Measurements from ENCODE around the gene PIP4P1. TPM values are rescaled to one million over a fixed set of nuclear protein-coding genes. Genes with fewer than 3 reads are reported as not detected.

PIP4P1 gene
- total and polyA plus RNA-seq, 2 experiments from 2014 or later: 17.6 to 60.1 TPM

- Histone ChIP-seq H3K36me3 (no peaks in the 10 kb centered on the region), H3K4me1 (ENCODE audit: low read depth) (no peaks in the 10 kb centered on the region), H3K27ac (no peak overlapping the region), H3K27me3 (no peaks in the 10 kb centered on the region), H3K9me3 (ENCODE audit: low read depth) (no peaks in the 10 kb centered on the region), H3K4me3 (no peak overlapping the region)
- TF ChIP-seq, protein P1, sequence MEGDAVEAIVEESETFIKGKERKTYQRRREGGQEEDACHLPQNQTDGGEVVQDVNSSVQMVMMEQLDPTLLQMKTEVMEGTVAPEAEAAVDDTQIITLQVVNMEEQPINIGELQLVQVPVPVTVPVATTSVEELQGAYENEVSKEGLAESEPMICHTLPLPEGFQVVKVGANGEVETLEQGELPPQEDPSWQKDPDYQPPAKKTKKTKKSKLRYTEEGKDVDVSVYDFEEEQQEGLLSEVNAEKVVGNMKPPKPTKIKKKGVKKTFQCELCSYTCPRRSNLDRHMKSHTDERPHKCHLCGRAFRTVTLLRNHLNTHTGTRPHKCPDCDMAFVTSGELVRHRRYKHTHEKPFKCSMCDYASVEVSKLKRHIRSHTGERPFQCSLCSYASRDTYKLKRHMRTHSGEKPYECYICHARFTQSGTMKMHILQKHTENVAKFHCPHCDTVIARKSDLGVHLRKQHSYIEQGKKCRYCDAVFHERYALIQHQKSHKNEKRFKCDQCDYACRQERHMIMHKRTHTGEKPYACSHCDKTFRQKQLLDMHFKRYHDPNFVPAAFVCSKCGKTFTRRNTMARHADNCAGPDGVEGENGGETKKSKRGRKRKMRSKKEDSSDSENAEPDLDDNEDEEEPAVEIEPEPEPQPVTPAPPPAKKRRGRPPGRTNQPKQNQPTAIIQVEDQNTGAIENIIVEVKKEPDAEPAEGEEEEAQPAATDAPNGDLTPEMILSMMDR (IDR thresholded peaks at IDR 0.05; ENCODE audit: low read depth, low read length): no peak
- no peak for DNase-seq (ENCODE audit: low read depth in 1 of 2, low spot score in 1 of 2)
Observed at GRCh38 chr14:20422886-20423285, 38.3 kb downstream of the PIP4P1 start.

- Histone ChIP-seq H3K36me3 (no peaks in the 10 kb centered on the region), H3K27ac (no peak overlapping the region), H3K4me1 (ENCODE audit: low read depth) (no peaks in the 10 kb centered on the region), H3K4me3 (no peak overlapping the region), H3K27me3 (no peaks in the 10 kb centered on the region), H3K9me3 (ENCODE audit: low read depth) (no peaks in the 10 kb centered on the region)
- no peak for DNase-seq (ENCODE audit: low read depth in 1 of 2, low spot score in 1 of 2)
- TF ChIP-seq, protein P1 (IDR thresholded peaks at IDR 0.05; ENCODE audit: low read depth, low read length): no peak
Observed at GRCh38 chr14:20421267-20421666, 40.0 kb downstream of the PIP4P1 start.

- TF ChIP-seq, protein P1 (IDR thresholded peaks at IDR 0.05; ENCODE audit: low read depth, low read length): no peak
- no peaks in the 10 kb centered on the region for H3K36me3 ChIP-seq
- H3K27me3 ChIP-seq: no peaks in the 10 kb centered on the region
- no peak for DNase-seq (ENCODE audit: low read depth in 1 of 2, low spot score in 1 of 2)
- H3K27ac ChIP-seq: no peak overlapping the region
- no peaks in the 10 kb centered on the region for H3K9me3 ChIP-seq (ENCODE audit: low read depth)
- no peaks in the 10 kb centered on the region for H3K4me1 ChIP-seq (ENCODE audit: low read depth)
- H3K4me3 ChIP-seq: no peak overlapping the region
Observed at GRCh38 chr14:20419419-20419818, 41.8 kb downstream of the PIP4P1 start.

- H3K4me1 ChIP-seq (ENCODE audit: low read depth): no peaks in the 10 kb centered on the region
- TF ChIP-seq, protein P1 (IDR thresholded peaks at IDR 0.05; ENCODE audit: low read depth, low read length): no peak
- no peak overlapping the region for H3K27ac ChIP-seq
- H3K27me3 ChIP-seq: no peaks in the 10 kb centered on the region
- no peak overlapping the region for H3K4me3 ChIP-seq
- H3K9me3 ChIP-seq (ENCODE audit: low read depth): no peaks in the 10 kb centered on the region
- no peaks in the 10 kb centered on the region for H3K36me3 ChIP-seq
- DNase-seq (ENCODE audit: low read depth in 1 of 2, low spot score in 1 of 2): no peak
Observed at GRCh38 chr14:20418501-20418909, 42.7 kb downstream of the PIP4P1 start.

- no peaks in the 10 kb centered on the region for H3K27me3 ChIP-seq
- TF ChIP-seq, protein P1 (IDR thresholded peaks at IDR 0.05; ENCODE audit: low read depth, low read length): no peak
- H3K9me3 ChIP-seq (ENCODE audit: low read depth): no peaks in the 10 kb centered on the region
- no peaks in the 10 kb centered on the region for H3K36me3 ChIP-seq
- no peak overlapping the region for H3K27ac ChIP-seq
- no peak for DNase-seq (ENCODE audit: low read depth in 1 of 2, low spot score in 1 of 2)
- H3K4me1 ChIP-seq (ENCODE audit: low read depth): no peaks in the 10 kb centered on the region
- H3K4me3 ChIP-seq: no peak overlapping the region
Observed at GRCh38 chr14:20417250-20418186, 43.7 kb downstream of the PIP4P1 start.
